Thoracic aorta endothelial cell (primary cell): ENCODE measurements around the gene CNPY1. TPM values are rescaled to one million over a fixed set of nuclear protein-coding genes. Genes with fewer than 3 reads are reported as not detected.

Experiments used
- total RNA-seq: library from RNA; depleted of rRNA; stranded (reverse); fragments of >200 nt; gene quantifications from 2 replicates; pipeline ENCODE4 v1.2.3, GENCODE V29; 2012

CNPY1 gene
- total RNA-seq, result not detected in 2 replicates

GRCh38 chr7:155546449-155546848 is at the start of gene CNPY1:
TSS of gene CNPY1 (minus strand) at chr7:155546559. CDS start at chr7:155545929, 630 bp downstream.

GRCh38 chr7:155458111-155458877 is 88.1 kb downstream of the CNPY1 start, which contains the start of gene EN2:
TSS of gene EN2 (plus strand) at chr7:155458129. CDS start at chr7:155458378, 249 bp downstream.

Other genes with a start within 250 kb of the CNPY1 start
- gene INSIG1, start 248.7 kb downstream of the CNPY1 start, total RNA-seq, result 118 and 226 TPM in 2 replicates
- gene EN2, start 88.4 kb downstream of the CNPY1 start, total RNA-seq, result not detected in 2 replicates
- gene RBM33, start 98.1 kb upstream of the CNPY1 start, total RNA-seq, result 37.1 and 39.1 TPM in 2 replicates